OCI-LY1 (cell line): Measurements from ENCODE around the gene COL11A1.

Source experiments
- H2AFZ ChIP-seq: fragments of 200-600 bp; sonication (generic), shearing (Covaris generic); 2 replicates; pipeline ENCODE4 v1.6.0; 2014; ENCODE audit warnings: antibody characterized with exemption, mild to moderate bottlenecking, low read length
- H3F3A ChIP-seq: fragments of 200-600 bp; sonication (generic), shearing (Covaris generic); 2 replicates; pipeline ENCODE4 v1.6.0; 2014; ENCODE audit warnings: mild to moderate bottlenecking, antibody characterized with exemption, low read length, moderate library complexity; ENCODE audit not compliant: insufficient read depth
- H3K27ac ChIP-seq: fragments of 200-600 bp; sonication (generic); 2 replicates; pipeline ENCODE4 v1.5.1; 2014; ENCODE audit warnings: low read length, mixed run types, mild to moderate bottlenecking, low read depth; ENCODE audit not compliant: poor library complexity, severe bottlenecking
- H3K27me3 ChIP-seq: fragments of 200-600 bp; sonication (generic); 2 replicates; pipeline ENCODE4 v1.6.0; 2014; ENCODE audit warnings: antibody characterized with exemption, mild to moderate bottlenecking, low read length, moderate library complexity; ENCODE audit not compliant: insufficient read depth
- H3K36me3 ChIP-seq: fragments of 200-600 bp; sonication (generic); 2 replicates; pipeline ENCODE4 v1.6.1; 2014; ENCODE audit warnings: mild to moderate bottlenecking, antibody characterized with exemption, low read length, moderate library complexity, mixed read lengths; ENCODE audit not compliant: insufficient read depth
- H3K4me1 ChIP-seq: fragments of 200-600 bp; sonication (generic); 2 replicates; pipeline ENCODE4 v1.5.1; 2014; ENCODE audit warnings: mild to moderate bottlenecking, low read length, moderate library complexity; ENCODE audit not compliant: insufficient read depth, severe bottlenecking
- H3K4me2 ChIP-seq: fragments of 200-600 bp; sonication (generic), shearing (Covaris generic); 2 replicates; pipeline ENCODE4 v1.6.1; 2014; ENCODE audit warnings: low read length
- H3K4me3 ChIP-seq: fragments of 200-600 bp; sonication (generic); 2 replicates; pipeline ENCODE4 v1.5.1; 2014; ENCODE audit warnings: low read length, low read depth, mild to moderate bottlenecking, mixed read lengths; ENCODE audit not compliant: poor library complexity, severe bottlenecking
- H3K79me2 ChIP-seq: fragments of 200-600 bp; shearing (Covaris generic); 2 replicates; pipeline ENCODE4 v1.6.1; 2016; ENCODE audit warnings: mixed run types, low read length, mixed read lengths; ENCODE audit not compliant: insufficient read depth
- H3K9ac ChIP-seq: fragments of 200-600 bp; sonication (generic), shearing (Covaris generic); 2 replicates; pipeline ENCODE4 v1.6.1; 2014; ENCODE audit warnings: mild to moderate bottlenecking, low read length, mixed read lengths
- H3K9me2 ChIP-seq: fragments of 200-600 bp; sonication (generic), shearing (Covaris generic); 2 replicates; pipeline ENCODE4 v1.6.1; 2014; ENCODE audit warnings: low read depth, mild to moderate bottlenecking, low read length, mixed read lengths
- H3K9me3 ChIP-seq: fragments of 200-600 bp; shearing (Covaris generic); 2 replicates; pipeline ENCODE4 v1.6.1; 2014; ENCODE audit warnings: low read length, mixed read lengths
- H4K20me1 ChIP-seq: fragments of 200-600 bp; sonication (generic), shearing (Covaris generic); 2 replicates; pipeline ENCODE4 v1.6.0; 2016; ENCODE audit warnings: mild to moderate bottlenecking, low read length; ENCODE audit not compliant: insufficient read depth
- EZH2 ChIP-seq: fragments of 200-600 bp; sonication (generic), shearing (Covaris generic); IDR thresholded peaks from 2 replicates; pipeline ENCODE4 v1.8.0; 2017; ENCODE audit warnings: borderline replicate concordance, mixed run types, mild to moderate bottlenecking, antibody characterized with exemption, low read length, moderate library complexity, mixed read lengths
- TF ChIP-seq, protein P1 (sequence below): fragments of 200-600 bp; sonication (generic), shearing (Covaris generic); IDR thresholded peaks from 2 replicates; pipeline ENCODE4 v1.5.1; 2017; ENCODE audit warnings: mild to moderate bottlenecking, antibody characterized with exemption, low read length, moderate library complexity, mixed read lengths

The COL11A1 gene

DNA sequence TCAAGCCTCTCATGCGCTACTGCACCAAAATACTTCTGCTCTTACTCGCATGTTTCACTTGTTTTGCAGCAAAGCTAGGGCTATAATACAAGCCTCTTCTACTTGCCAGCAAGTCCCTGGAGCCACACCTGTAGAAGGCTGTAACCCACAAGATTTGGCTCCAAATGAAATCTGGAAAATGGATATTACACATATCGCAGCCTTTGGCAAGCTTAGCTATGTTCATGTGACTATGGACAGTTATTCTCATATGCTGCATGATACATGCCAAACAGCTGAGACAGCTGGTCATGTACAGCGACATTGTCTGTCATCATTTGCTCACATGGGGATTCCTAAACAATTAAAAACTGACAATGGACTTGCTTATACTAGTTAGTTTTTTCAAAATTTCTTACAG, 270.3 kb downstream of the COL11A1 start:
- Histone ChIP-seq H3K4me2 (no peak overlapping the region), H3K27me3 (no peaks in the 10 kb centered on the region), H3K36me3 (no peaks in the 10 kb centered on the region), H2AFZ (no peak overlapping the region), H3K4me1 (no peaks in the 10 kb centered on the region), H3K9me3 (no peaks in the 10 kb centered on the region), H3K9me2 (no peaks in the 10 kb centered on the region), H3K9ac (no peak overlapping the region), H3K4me3 (no peak overlapping the region), H4K20me1 (no peaks in the 10 kb centered on the region), H3F3A (no peaks in the 10 kb centered on the region), H3K79me2 (no peaks in the 10 kb centered on the region), H3K27ac (no peak overlapping the region)
- TF ChIP-seq, protein P1, sequence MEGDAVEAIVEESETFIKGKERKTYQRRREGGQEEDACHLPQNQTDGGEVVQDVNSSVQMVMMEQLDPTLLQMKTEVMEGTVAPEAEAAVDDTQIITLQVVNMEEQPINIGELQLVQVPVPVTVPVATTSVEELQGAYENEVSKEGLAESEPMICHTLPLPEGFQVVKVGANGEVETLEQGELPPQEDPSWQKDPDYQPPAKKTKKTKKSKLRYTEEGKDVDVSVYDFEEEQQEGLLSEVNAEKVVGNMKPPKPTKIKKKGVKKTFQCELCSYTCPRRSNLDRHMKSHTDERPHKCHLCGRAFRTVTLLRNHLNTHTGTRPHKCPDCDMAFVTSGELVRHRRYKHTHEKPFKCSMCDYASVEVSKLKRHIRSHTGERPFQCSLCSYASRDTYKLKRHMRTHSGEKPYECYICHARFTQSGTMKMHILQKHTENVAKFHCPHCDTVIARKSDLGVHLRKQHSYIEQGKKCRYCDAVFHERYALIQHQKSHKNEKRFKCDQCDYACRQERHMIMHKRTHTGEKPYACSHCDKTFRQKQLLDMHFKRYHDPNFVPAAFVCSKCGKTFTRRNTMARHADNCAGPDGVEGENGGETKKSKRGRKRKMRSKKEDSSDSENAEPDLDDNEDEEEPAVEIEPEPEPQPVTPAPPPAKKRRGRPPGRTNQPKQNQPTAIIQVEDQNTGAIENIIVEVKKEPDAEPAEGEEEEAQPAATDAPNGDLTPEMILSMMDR: no peak
- TF ChIP-seq EZH2: no peak

- Histone ChIP-seq H3K4me1 (no peaks in the 10 kb centered on the region), H3K27me3 (no peaks in the 10 kb centered on the region), H3K9ac (no peak overlapping the region), H3K9me2 (no peaks in the 10 kb centered on the region), H3K27ac (no peak overlapping the region), H3K36me3 (no peaks in the 10 kb centered on the region), H2AFZ (no peak overlapping the region), H4K20me1 (no peaks in the 10 kb centered on the region), H3K9me3 (no peaks in the 10 kb centered on the region), H3F3A (no peaks in the 10 kb centered on the region), H3K4me2 (no peak overlapping the region), H3K4me3 (no peak overlapping the region), H3K79me2 (no peaks in the 10 kb centered on the region)
- TF ChIP-seq, protein P1: no peak
- no peak for TF ChIP-seq EZH2
Observed at GRCh38 chr1:102837551-102837950, 270.8 kb downstream of the COL11A1 start.

DNA sequence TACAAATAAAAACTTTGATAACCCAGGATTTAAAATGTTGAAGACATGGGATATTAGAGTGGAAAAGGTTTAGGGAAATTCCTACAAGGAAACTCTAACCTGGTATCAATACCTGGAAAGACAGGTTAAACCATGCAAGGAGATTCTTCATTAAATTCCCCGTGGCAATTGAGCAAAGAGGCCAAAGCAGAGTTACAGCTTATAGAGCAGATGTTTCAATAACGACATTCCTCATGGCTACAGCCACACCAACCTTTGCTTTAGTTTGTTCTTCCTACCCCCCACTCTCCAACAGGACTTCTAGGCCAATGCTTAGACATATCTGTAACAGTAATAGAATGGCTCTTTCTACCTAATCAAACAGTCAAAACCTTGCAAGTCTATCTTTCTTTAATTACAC, 271.3 kb downstream of the COL11A1 start:
- H3K9ac ChIP-seq: no peak overlapping the region
- H3K27me3 ChIP-seq: no peaks in the 10 kb centered on the region
- no peaks in the 10 kb centered on the region for H3K9me2 ChIP-seq
- H3K4me3 ChIP-seq: no peak overlapping the region
- H3K79me2 ChIP-seq: no peaks in the 10 kb centered on the region
- H3K9me3 ChIP-seq: no peaks in the 10 kb centered on the region
- H4K20me1 ChIP-seq: no peaks in the 10 kb centered on the region
- TF ChIP-seq EZH2: no peak
- TF ChIP-seq, protein P1: no peak
- no peak overlapping the region for H2AFZ ChIP-seq
- H3F3A ChIP-seq: no peaks in the 10 kb centered on the region
- no peaks in the 10 kb centered on the region for H3K4me1 ChIP-seq
- no peak overlapping the region for H3K27ac ChIP-seq
- H3K36me3 ChIP-seq: no peaks in the 10 kb centered on the region
- no peak overlapping the region for H3K4me2 ChIP-seq
